HepG2 (cell line): ENCODE measurements around the gene TENT4B.

Experiments used
- ELF1 ChIP-seq: sonication (generic); formaldehyde crosslinking; IDR thresholded peaks from 2 replicates; pipeline ENCODE4 v1.4.0; 2020; ENCODE audit warnings: missing genetic modification reagents
- HCFC1 ChIP-seq: fragments of 150-350 bp; IDR thresholded peaks from 2 replicates; pipeline ENCODE4 v1.6.1; 2014; ENCODE audit warnings: low read depth, low read length
- ZNF589 ChIP-seq: sonication (generic); formaldehyde crosslinking; conservative IDR thresholded peaks from 2 replicates; pipeline ENCODE4 v1.8.0; 2022; ENCODE audit warnings: mild to moderate bottlenecking, moderate library complexity, missing genetic modification reagents

DNA sequence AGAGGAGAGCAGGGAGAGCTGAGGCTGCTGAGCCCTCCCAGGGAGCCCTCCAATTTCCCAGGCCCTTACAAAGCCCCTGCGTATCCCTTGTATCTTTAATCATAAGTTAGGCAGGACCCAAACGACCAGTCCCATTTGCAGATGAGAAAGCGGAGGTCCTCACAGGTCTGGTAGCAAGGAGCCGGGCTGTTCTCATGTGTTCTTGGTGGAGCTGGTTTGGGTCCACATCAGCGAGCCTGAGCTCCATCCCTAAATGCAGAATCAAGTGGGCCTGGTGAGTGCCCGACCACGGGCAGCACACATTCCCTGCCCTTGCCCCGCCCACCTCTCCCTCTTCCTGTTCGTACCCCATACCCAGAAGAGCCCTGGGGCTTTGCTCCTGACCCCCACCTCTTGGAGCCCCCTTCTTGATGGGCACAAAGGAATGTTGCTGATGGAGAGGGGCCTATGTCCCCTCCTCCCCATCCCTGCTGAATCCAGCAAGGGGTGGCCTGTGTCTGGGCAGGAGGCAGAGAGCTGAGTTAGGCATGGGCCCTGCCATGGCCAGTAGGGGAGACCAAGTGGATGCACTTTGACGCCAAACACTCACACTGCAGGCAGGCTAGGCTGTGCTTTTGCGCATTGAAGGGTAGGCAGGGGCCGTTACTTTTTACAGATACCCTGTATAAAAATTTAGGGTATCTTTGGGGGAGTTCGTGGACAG is 95.0 kb downstream of the TENT4B start:
- no peak for TF ChIP-seq ELF1 (CRISPR knock-in tag)
- no peak for TF ChIP-seq HCFC1
- TF ChIP-seq ZNF589 (CRISPR knock-in tag), result no peak
